Neural crest cell (in vitro differentiated cells): Measurements from ENCODE around the gene IFFO2. TPM values are rescaled to one million over a fixed set of nuclear protein-coding genes. Genes with fewer than 3 reads are reported as not detected.
A peak's percentile ranks its signal among the peaks of the same experiment; 100 is the strongest.

Experiments used
- DNase-seq: peaks from one replicate; pipeline ENCODE4 v3.0.0; 2021; ENCODE audit warnings: low read depth, mixed read lengths, low spot score
- H3K27ac Mint-ChIP-seq: one replicate; pipeline ENCODE4 v1.8.0; 2021; ENCODE audit warnings: mild to moderate bottlenecking, mixed read lengths; ENCODE audit not compliant: unreplicated experiment
- H3K27me3 Mint-ChIP-seq: 2 replicates; pipeline ENCODE4 v1.8.0; 2021; ENCODE audit warnings: low read depth, mild to moderate bottlenecking, mixed read lengths
- H3K36me3 Mint-ChIP-seq: 2 replicates; pipeline ENCODE4 v1.8.0; 2021; ENCODE audit warnings: low read depth, mild to moderate bottlenecking, mixed read lengths
- H3K4me1 Mint-ChIP-seq: 2 replicates; pipeline ENCODE4 v1.8.0; 2021; ENCODE audit warnings: mixed read lengths
- H3K4me3 Mint-ChIP-seq: one replicate; pipeline ENCODE4 v1.8.0; 2021; ENCODE audit warnings: mild to moderate bottlenecking, mixed read lengths
- H3K9me3 Mint-ChIP-seq: 2 replicates; pipeline ENCODE4 v1.8.0; 2021; ENCODE audit warnings: mixed read lengths
- long read RNA-seq: library from polyadenylated mRNA; unstranded; transcript quantifications from one replicate; pipeline ENCODE4 v2.0.0, GENCODE V29; 2020
- total RNA-seq: library from RNA; stranded (reverse); gene quantifications from 2 replicates; pipeline ENCODE4 v1.2.1, GENCODE V29; 2021
- TF ChIP-seq, protein P1 (sequence below): fragments of 200-600 bp; sonication (generic); conservative IDR thresholded peaks from 2 replicates; pipeline ENCODE4 v1.5.0; 2021; ENCODE audit warnings: antibody characterized with exemption, mild to moderate bottlenecking

IFFO2 gene
- total RNA-seq, result 9.8 and 9.9 TPM in 2 replicates
- long read RNA-seq, result 0 reads

DNA sequence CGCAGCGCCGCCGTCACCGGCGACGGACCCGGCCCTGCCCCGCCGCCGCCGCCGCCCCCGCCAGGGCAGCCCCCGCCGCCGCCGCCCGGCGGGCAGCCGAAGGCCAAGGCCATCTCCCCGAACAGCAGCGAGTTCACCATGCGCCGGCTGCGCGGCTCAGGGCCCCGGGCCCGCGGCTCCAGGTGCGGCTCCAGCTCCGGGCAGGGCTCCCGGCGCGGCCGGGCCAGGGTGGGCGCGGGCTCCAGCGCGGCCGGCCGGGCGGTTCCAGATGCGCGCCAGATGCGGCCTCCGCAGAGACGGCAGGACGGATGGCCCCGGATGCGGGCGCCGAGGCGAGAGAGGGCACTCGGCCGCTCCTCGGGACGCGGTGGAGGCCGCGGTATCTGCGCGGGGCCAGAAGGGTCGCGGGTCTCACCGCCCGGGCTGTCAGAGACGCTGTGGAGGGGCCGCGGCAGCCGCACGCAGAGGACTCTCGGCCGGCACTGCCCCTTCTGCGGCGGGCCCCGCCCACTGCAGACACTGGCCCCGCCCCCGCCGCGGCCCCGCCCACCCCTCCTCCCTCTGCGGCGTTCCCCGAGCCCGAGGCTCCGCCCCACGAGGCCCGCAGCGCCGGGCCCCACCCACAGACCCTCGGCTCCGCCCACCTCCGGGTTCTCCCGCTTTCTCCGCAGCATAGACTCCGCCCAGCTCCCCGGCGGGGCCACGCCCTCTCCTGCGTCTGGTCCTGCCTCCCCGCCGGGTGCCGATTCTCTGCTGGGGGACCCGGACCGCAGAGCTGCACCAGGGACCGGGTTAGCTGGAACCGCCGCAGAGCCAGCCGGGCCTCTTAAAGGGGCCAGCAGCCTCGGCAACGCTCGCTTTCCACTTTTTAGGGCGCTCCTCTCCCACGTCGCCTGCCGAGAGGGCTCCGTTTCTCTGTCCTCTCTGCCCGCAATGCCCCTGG is at the start of gene IFFO2:
TSS of gene IFFO2 (minus strand) at position 484 of the 943 bp plus-strand sequence. CDS start at position 140, 344 bp downstream.
- no peak within 1 kb of the TSS for H3K27ac Mint-ChIP-seq
- DNase-seq, result peak; percentile 99
- peaks cover 30% of the 10 kb centered on the region for H3K4me1 Mint-ChIP-seq
- H3K9me3 Mint-ChIP-seq, result no peaks in the 10 kb centered on the region
- peak within 1 kb of the TSS; percentile 83 for H3K4me3 Mint-ChIP-seq
- no peaks in the 10 kb centered on the region for H3K36me3 Mint-ChIP-seq
- TF ChIP-seq, protein P1, sequence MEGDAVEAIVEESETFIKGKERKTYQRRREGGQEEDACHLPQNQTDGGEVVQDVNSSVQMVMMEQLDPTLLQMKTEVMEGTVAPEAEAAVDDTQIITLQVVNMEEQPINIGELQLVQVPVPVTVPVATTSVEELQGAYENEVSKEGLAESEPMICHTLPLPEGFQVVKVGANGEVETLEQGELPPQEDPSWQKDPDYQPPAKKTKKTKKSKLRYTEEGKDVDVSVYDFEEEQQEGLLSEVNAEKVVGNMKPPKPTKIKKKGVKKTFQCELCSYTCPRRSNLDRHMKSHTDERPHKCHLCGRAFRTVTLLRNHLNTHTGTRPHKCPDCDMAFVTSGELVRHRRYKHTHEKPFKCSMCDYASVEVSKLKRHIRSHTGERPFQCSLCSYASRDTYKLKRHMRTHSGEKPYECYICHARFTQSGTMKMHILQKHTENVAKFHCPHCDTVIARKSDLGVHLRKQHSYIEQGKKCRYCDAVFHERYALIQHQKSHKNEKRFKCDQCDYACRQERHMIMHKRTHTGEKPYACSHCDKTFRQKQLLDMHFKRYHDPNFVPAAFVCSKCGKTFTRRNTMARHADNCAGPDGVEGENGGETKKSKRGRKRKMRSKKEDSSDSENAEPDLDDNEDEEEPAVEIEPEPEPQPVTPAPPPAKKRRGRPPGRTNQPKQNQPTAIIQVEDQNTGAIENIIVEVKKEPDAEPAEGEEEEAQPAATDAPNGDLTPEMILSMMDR, result no peak
- H3K27me3 Mint-ChIP-seq, result peaks cover 50% of the 10 kb centered on the region

DNA sequence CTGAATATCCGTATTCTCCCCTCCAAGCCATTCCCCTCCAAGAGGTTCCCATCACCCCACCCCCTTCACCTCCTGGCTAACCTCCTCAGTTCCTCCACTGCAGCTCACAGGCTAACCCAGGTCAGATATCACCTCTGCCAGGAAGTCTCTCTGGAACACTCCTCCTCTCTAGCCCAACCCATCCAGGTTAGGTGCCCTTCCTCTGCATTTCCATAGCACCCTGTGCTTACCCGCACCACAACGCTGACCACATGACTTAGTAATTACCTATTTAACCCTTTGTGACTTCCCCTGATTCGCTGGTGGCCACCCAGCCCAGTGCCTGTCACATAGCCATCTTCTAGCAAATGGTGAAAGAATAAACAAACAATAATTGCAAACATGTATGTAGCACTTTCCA is 49.5 kb upstream of the IFFO2 start:
- peaks cover 13% of the 10 kb centered on the region for H3K36me3 Mint-ChIP-seq
- no peak for DNase-seq
- peaks cover 4% of the 10 kb centered on the region for H3K27me3 Mint-ChIP-seq
- peaks cover 24% of the 10 kb centered on the region for H3K4me1 Mint-ChIP-seq
- TF ChIP-seq, protein P1, result no peak
- H3K4me3 Mint-ChIP-seq, result no peak overlapping the region
- H3K9me3 Mint-ChIP-seq, result peaks cover 17% of the 10 kb centered on the region
- peak overlapping the region; percentile 92 for H3K27ac Mint-ChIP-seq

DNA sequence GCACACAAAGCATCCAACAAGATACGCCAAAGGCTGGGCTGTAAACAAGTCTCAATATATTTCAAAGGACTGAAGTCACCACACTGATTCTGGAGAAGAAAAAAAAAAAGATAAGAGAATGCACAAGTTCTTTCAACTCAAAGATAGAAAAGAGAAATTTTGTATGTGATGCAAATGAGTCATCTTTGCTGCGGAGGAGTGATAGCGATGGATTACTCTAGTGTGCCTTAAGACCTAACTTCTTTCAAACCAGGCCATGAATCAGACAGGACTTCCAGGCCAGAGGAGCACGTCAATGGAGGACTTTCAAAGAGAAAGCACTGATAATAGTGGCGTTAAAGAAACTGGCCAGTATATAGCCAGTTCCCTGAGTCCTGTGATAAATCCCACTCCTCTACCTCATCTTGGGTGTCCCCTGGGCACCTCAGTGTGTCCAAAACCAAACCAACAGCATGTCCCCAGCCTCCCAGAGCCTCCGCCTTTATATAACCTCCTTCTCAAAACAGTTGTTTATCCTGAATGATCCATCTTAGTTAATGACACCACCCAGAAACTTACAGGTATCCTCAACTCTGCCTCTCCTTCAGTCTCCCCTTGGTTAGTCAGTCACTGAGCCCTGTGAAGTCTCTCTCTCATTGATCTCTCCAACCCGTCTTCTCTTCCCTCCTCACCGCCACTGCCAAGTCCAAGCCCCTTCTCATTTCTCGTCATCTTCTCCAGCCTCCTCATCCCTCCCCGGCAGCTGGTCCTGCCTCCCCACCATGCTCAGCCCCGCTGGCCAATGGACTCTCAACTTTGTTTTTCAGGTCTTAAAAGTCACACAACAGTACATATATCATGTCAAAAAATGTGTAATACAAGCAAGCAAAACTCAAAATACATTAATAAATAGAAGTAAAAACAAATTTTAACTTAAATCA is 47.2 kb upstream of the IFFO2 start:
- Mint-ChIP-seq H3K27ac (no peak overlapping the region), H3K36me3 (peaks cover 16% of the 10 kb centered on the region), H3K9me3 (peaks cover 24% of the 10 kb centered on the region), H3K4me1 (peaks cover 20% of the 10 kb centered on the region), H3K4me3 (no peak overlapping the region), H3K27me3 (peaks cover 4% of the 10 kb centered on the region)
- TF ChIP-seq, protein P1, result no peak
- DNase-seq, result no peak

DNA sequence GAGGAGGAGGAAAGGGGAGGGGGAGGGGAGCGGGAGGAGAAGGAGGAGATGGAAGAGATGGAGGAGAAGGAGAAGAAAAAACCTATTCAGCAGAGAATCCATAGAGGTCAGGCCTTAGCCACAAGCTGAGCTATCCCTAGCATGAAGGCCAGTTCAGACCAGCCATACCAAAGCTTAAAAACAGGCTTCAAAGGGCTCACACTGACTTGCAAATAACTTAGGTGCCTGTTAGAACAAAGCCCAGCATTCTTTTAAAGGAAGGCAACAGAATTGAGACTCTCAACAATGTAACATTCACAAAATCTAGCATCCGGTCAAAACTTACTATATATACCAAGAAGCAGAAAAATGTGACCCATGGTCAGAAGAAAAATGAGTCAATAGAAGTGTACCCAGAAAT is 43.6 kb upstream of the IFFO2 start:
- no peaks in the 10 kb centered on the region for H3K27me3 Mint-ChIP-seq
- H3K9me3 Mint-ChIP-seq, result peaks cover 24% of the 10 kb centered on the region
- TF ChIP-seq, protein P1, result no peak
- no peak overlapping the region for H3K27ac Mint-ChIP-seq
- H3K4me3 Mint-ChIP-seq, result no peak overlapping the region
- H3K36me3 Mint-ChIP-seq, result peaks cover 16% of the 10 kb centered on the region
- peaks cover 9% of the 10 kb centered on the region for H3K4me1 Mint-ChIP-seq
- no peak for DNase-seq

DNA sequence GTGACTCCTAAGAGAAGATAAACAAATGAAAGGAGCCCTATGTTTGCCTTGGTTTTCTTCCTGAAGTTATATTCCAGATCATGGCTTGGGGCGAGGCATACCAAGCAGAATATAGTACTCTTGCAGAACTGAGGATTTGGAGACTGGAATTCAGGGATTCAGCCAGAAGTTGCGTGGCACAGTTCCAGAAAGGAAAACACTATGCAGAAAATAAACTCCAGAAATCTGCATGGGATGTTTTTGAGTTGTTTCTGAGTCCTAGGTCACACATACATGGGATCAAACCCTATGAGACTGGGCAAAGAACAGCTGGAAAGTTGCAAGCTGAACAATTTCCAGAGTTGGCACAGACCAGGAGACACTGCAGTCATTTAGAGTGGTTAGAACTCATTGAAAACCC is 42.9 kb upstream of the IFFO2 start:
- Mint-ChIP-seq H3K27ac (no peak overlapping the region), H3K27me3 (no peaks in the 10 kb centered on the region), H3K4me1 (peaks cover 9% of the 10 kb centered on the region), H3K36me3 (peaks cover 16% of the 10 kb centered on the region), H3K4me3 (no peak overlapping the region), H3K9me3 (peaks cover 24% of the 10 kb centered on the region)
- TF ChIP-seq, protein P1, result no peak
- DNase-seq, result no peak
